ENCODE results near the gene THBS2. TPM values are rescaled to one million over a fixed set of nuclear protein-coding genes. Genes with fewer than 3 reads are reported as not detected.

The THBS2 gene
- total and polyA plus RNA-seq, 2 of the 4 experiments (the other 2 are of a cell fraction): 97.3 to 113 TPM

DNA sequence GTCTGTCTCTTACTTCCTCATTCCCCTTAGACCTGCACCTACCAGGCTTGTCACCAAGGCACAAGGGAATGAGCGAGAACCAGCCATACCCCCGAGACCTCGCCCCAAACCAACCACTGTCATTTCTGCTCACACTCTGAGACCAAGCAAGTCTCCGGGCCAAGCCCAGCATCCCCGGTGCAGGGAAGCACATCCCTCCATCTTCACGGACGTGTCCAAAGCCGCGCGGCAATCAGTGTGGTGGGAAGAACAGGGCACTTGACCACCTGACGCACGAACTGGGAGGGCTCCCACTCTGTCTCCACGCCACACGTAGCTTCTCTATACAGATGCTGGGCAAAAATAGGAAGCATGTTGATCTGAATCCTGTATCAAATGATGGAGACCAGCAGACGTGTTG is 28.4 kb upstream of the THBS2 start:
- Histone ChIP-seq H3K9ac (ENCODE audit: low read depth, low read length) (no peak overlapping the region), H3K4me2 (ENCODE audit: low read depth, low read length) (no peak overlapping the region), H3K18ac (ENCODE audit: low read depth, low read length) (no peak overlapping the region), H2BK5ac (ENCODE audit: low read depth, low read length, poor library complexity, severe bottlenecking) (no peak overlapping the region), H3K9me1 (ENCODE audit: insufficient read depth, low read length) (peaks cover 4% of the 10 kb centered on the region; the same call in 1 of the 2 replicates), H3K36me3 (ENCODE audit: control insufficient read depth, insufficient read depth, low read length) (no peaks in the 10 kb centered on the region), H2AFZ (replicated peaks; ENCODE audit: low read length, poor library complexity) (no peak overlapping the region), H3K4ac (ENCODE audit: low read depth, low read length) (no peak overlapping the region), H3K4me3 (ENCODE audit: insufficient read depth, low read depth, low read length) (no peak overlapping the region), H4K5ac (ENCODE audit: low read depth, low read length) (no peak overlapping the region), H3K27ac (ENCODE audit: insufficient read depth, low read length) (no peak overlapping the region), H2AK9ac (replicated peaks; ENCODE audit: low read depth, low read length, poor library complexity) (no peak overlapping the region), H3K23ac (ENCODE audit: low read depth, low read length) (no peak overlapping the region), H3K79me1 (ENCODE audit: low read depth in 1 of 2, low read length in 2 of 2) (no peaks in the 10 kb centered on the region), H3K56ac (ENCODE audit: extremely low read depth, insufficient read depth, low read length) (no peak overlapping the region; the same call in 1 of the 2 replicates), H3K14ac (replicated peaks; ENCODE audit: low read depth, low read length) (no peak overlapping the region; the same call in 1 of the 2 replicates), H4K91ac (ENCODE audit: insufficient read depth, low read depth, low read length) (no peak overlapping the region), H2BK120ac (ENCODE audit: low read depth, low read length) (no peak overlapping the region), H3K4me1 (ENCODE audit: control insufficient read depth, insufficient read depth, low read length) (no peaks in the 10 kb centered on the region), H2BK20ac (ENCODE audit: low read depth, low read length) (no peak overlapping the region), H4K8ac (ENCODE audit: low read depth in 2 of 2, low read length in 2 of 2) (no peak overlapping the region), H2BK15ac (ENCODE audit: low read depth, low read length) (no peak overlapping the region), H3K9me3 (ENCODE audit: control insufficient read depth, insufficient read depth, low read length) (no peaks in the 10 kb centered on the region), H3K27me3 (ENCODE audit: control insufficient read depth, insufficient read depth, low read length) (no peaks in the 10 kb centered on the region), H4K20me1 (ENCODE audit: insufficient read depth, low read length) (no peaks in the 10 kb centered on the region), H2AK5ac (ENCODE audit: low read depth, low read length) (no peak overlapping the region)
- intact Hi-C loops (cut with micrococcal nuclease): no loop called here
- DNase-seq (no peak), ATAC-seq (ENCODE audit: low read depth) (no peak)
- dilution Hi-C loops (cut with HindIII; ENCODE audit: low sequenced_read_pairs, unreplicated experiment): no loop called here
- ChIA-PET POLR2A (ENCODE audit: unreplicated experiment) (no interaction called here), CTCF (no interaction called here)
- in situ Hi-C loops (cut with MboI; ENCODE audit: low sequenced_read_pairs): no loop called here
- WGBS, 2 experiments (ENCODE audit: extremely low coverage in 2 of 2, insufficient read length in 1 of 2): 100% methylated on average over 7 of the region's 15 CpGs; no CpG with 5 or more reads in 1 of the 2 experiments
- no TSS peak for BruUV-seq (replicated peaks)
- TF ChIP-seq, protein P1, sequence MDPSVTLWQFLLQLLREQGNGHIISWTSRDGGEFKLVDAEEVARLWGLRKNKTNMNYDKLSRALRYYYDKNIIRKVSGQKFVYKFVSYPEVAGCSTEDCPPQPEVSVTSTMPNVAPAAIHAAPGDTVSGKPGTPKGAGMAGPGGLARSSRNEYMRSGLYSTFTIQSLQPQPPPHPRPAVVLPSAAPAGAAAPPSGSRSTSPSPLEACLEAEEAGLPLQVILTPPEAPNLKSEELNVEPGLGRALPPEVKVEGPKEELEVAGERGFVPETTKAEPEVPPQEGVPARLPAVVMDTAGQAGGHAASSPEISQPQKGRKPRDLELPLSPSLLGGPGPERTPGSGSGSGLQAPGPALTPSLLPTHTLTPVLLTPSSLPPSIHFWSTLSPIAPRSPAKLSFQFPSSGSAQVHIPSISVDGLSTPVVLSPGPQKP (IDR thresholded peaks at IDR 0.05; ENCODE audit: borderline replicate concordance, low read depth, low read length): no peak
- TF ChIP-seq CEBPB (IDR thresholded peaks at IDR 0.05; ENCODE audit: low read depth, low read length): no peak
- TF ChIP-seq MXI1 (IDR thresholded peaks at IDR 0.05; ENCODE audit: borderline replicate concordance, low read depth, low read length): no peak
- no peak for TF ChIP-seq CHD1 (IDR thresholded peaks at IDR 0.05; ENCODE audit: low read depth, low read length)
- TF ChIP-seq BHLHE40 (IDR thresholded peaks at IDR 0.05; ENCODE audit: low read depth, low read length): no peak
- TF ChIP-seq CTCF (conservative IDR thresholded peaks at IDR 0.05; ENCODE audit: low read depth, low read length): no peak
